Choroid plexus epithelial cell (primary cell): ENCODE results near the gene ACMSD.

Experiments
- DNase-seq: peaks from one replicate; pipeline ENCODE4 v3.0.0-alpha.2; 2010; ENCODE audit warnings: low read depth
- H3K4me3 ChIP-seq: 2 replicates; pipeline ENCODE4 v1.5.1; 2011; ENCODE audit warnings: low read depth, mild to moderate bottlenecking, control low read depth, low read length, moderate library complexity
- TF ChIP-seq, protein P1 (sequence below): conservative IDR thresholded peaks from 2 replicates; pipeline ENCODE4 v1.5.1; 2011; ENCODE audit warnings: low read depth, mild to moderate bottlenecking, control low read depth, inconsistent platforms, low read length, moderate library complexity

The ACMSD gene

DNA sequence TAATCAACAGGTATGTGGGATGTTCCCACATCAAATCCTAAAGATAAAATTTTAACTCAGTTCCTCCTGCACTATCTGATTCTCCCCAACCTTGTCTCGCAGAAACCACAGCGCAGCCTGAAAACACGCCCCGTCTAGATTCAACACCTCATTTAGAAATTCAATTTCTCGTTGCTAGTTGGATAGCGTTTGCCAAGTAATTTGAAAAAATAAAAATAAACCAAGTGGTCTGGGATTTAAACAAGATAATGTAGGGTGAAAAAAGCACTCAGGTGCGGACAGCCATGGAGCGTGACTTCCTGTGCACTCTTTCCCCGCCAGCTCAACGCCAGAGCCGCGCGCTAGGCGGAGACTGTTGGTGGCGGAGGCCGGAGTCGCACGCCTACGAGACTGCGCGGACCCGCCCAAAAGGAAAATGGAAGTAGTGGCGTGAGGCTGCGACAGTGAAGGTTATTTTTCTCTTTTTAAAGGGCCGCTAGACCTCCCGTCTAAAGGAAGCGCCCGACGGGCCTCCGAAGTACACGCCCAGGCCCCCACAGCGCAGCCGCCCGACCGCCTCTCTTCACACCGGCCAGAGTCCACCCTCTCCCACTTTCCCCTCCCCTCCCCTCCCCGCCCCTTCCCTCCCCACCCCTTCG lies 79.6 kb downstream of the ACMSD start:
- TF ChIP-seq, protein P1, sequence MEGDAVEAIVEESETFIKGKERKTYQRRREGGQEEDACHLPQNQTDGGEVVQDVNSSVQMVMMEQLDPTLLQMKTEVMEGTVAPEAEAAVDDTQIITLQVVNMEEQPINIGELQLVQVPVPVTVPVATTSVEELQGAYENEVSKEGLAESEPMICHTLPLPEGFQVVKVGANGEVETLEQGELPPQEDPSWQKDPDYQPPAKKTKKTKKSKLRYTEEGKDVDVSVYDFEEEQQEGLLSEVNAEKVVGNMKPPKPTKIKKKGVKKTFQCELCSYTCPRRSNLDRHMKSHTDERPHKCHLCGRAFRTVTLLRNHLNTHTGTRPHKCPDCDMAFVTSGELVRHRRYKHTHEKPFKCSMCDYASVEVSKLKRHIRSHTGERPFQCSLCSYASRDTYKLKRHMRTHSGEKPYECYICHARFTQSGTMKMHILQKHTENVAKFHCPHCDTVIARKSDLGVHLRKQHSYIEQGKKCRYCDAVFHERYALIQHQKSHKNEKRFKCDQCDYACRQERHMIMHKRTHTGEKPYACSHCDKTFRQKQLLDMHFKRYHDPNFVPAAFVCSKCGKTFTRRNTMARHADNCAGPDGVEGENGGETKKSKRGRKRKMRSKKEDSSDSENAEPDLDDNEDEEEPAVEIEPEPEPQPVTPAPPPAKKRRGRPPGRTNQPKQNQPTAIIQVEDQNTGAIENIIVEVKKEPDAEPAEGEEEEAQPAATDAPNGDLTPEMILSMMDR: peak; percentile 41
- no peak for DNase-seq

GRCh38 chr2:134918526-134919340 lies 80.3 kb downstream of the ACMSD start, which contains the start of gene CCNT2:
Gene CCNT2 (plus strand): TSS chr2:134918822. CDS start chr2:134918855, 33 bp downstream.
- TF ChIP-seq, protein P1: no peak
- peak; percentile 99 for DNase-seq
- H3K4me3 ChIP-seq: peak within 1 kb of the TSS; percentile 99

More for the DNA sequence above, 79.6 kb downstream of the ACMSD start:
- H3K4me3 ChIP-seq: peak overlapping the region; percentile 99

- no peak for DNase-seq
- TF ChIP-seq, protein P1: no peak
- H3K4me3 ChIP-seq: peak overlapping the region; percentile 99
Observed at GRCh38 chr2:134919341-134920210, 81.2 kb downstream of the ACMSD start.

- TF ChIP-seq, protein P1: no peak
- DNase-seq: no peak
- H3K4me3 ChIP-seq: no peak overlapping the region
Observed at GRCh38 chr2:134924912-134925311, 86.5 kb downstream of the ACMSD start.

- no peak overlapping the region for H3K4me3 ChIP-seq
- TF ChIP-seq, protein P1: no peak
- DNase-seq: peak; percentile 20
Observed at GRCh38 chr2:134926231-134926931, 88.0 kb downstream of the ACMSD start.

DNA sequence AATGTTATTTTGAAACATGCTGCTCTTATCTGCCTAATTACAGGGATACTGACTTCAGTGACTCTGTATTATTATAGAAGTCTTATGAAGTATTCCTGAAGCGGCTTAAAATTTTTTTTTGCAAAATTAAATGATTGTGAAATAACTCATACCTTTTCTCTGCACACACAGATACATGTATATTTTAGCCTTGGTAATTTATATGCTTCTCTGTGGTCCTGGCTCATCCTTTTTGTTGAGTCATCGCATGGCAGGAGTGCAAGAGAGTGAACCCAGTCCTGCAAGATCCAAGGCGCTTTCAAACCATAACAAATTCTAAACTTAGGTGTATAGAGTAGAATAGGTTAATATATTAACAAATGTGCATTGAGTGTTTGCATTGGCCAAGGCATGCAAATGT lies 88.8 kb downstream of the ACMSD start:
- TF ChIP-seq, protein P1: no peak
- DNase-seq: peak; percentile 65
- no peak overlapping the region for H3K4me3 ChIP-seq
